ENCODE results near the gene VTN. TPM values are rescaled to one million over a fixed set of nuclear protein-coding genes. Genes with fewer than 3 reads are reported as not detected.

VTN gene
- polyA plus RNA-seq, 12 donors = 0.34 to 13.8 (median 0.63) TPM; not detected in 2

GRCh38 chr17:28370744-28371103 lies 617 bp upstream of the VTN start:
- DNase-seq = no peak

DNA sequence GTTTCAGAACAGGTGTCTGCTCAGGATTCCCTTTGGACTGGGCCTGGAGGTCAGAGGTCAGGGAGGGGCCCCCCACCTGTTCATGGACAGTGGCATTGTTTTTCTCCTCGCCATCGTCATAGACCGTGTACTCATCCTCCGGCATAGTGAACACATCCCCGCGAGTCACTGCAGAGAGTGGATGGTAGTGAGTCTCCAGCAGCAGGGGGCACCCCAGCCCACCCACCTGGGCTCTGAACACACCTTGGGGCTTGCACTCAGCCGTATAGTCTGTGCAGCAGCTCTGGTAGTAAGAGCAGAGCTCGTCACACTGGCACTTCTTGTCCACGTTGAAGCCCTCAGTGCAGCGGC lies 448 bp downstream of the VTN start:
- DNase-seq = no peak

DNA sequence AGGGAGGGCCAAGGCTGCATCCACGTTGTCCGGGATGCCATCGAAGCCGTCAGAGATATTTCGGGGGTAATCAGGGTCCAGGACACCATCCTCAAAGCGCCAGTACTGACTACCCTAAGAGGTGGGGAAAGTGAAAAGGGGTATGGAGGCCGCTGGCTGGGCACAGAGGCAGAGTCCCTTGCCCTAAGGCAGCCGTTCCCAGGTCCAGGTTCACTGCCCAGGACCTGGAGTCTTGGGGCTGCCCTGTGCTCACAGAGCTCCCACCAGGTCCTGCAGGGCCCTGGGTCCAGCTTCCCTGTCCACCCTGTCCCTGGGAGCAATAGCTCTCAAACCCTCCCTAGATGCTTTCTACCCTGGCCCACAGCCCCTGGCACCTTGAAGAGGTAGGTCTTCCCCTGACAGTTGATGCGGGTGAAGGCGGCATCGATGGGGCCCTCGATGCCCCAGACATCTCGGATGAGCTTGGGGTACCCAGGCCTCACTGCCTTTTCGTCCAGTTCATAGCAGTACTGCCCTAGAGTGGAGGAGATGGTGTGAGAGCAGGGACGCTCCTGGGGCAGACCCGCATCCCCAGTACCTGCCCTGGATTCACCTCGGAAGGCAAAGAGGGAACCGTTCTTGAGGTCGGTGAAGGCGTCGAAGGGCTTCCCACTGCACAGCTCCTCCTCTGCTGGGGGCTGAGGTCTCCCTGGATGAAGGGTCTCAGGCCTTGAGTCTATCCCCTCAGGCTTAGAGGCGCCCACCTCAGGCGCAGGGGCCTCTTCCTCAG lies 1.0 kb downstream of the VTN start:
- DNase-seq = no peak

GRCh38 chr17:28368306-28368831 lies 1.7 kb downstream of the VTN start:
- DNase-seq = no peak

- no peak for DNase-seq
Observed at GRCh38 chr17:28367641-28368305, 2.3 kb downstream of the VTN start.

GRCh38 chr17:28366605-28367004 lies 3.5 kb downstream of the VTN start:
- no peak for DNase-seq

DNA sequence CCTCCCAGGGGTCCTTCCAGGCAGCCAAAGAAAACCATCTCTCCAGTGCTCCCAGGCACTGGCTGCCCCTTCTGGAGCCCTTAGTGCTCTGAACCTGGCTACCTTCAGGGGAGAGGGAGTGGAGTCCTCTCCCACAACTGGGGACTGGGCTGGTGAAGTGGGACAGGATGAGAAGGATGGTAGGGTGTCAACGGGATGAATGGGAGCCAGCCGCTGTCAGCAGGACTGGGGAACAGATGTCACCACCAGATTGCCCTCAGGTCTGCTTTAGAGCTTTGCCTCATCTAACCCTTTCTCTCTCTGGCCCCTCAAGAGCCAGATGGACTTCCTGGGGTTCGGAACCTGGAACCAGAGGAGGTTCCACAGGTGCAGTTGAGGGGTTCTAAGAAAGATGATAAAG lies 4.6 kb downstream of the VTN start:
- no peak for DNase-seq

DNA sequence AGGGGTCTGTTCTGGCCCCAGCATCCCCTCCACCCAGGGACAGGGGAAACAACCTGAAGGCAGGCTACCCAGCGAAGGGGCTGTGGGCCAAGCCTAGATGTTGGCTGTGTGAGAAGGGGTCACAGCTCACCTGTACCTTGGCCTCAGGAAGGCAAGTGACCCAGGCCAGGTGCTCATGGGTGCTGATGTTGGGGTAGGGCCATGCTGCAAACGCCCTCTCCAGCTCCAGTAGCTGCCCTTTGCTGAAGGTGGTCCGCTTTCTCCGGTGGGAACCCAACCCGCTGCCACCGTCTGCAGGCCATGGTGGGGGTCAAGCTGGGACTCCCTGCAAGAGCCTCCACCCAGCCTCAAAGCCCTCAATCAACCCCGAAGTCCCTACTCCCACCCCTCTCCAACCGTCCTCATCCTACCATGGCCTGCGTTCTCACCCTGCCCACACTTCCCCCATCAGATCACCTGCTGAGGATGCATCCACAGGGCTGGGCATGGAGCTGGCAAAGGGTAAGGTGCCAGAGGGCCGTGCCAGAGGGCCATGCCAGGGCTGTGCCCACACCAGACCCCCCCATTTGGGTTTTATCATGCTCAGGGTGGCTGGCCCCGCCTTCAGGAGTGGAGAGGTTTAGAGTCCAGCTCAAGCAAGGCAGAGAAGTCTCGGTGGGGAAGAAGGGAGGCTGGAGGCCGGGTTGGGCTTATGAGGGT lies 5.3 kb downstream of the VTN start, which contains the start of gene SEBOX:
SEBOX (minus strand) TSS at position 535 of the 699 bp plus-strand sequence; CDS start at position 487, 48 bp downstream.
- no peak for DNase-seq

- DNase-seq = no peak
Observed at GRCh38 chr17:28363776-28364650, 6.1 kb downstream of the VTN start.

GRCh38 chr17:28363186-28363585 lies 6.9 kb downstream of the VTN start:
- DNase-seq = no peak

DNA sequence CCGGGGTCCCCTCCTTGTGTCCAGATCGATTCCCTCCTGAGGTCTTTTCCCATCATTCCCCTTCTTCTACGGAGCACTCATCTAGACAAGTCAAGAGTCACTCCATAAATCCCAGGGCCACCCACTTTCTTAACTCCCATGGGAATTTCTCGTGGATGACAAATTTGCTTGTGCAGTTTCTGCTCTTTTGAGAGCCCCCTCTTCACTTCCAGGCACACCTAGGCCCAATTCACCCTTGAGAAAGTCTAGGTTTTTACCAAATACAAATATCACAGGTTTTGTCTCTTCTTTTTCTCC lies 12.3 kb downstream of the VTN start:
- no peak for DNase-seq

DNA sequence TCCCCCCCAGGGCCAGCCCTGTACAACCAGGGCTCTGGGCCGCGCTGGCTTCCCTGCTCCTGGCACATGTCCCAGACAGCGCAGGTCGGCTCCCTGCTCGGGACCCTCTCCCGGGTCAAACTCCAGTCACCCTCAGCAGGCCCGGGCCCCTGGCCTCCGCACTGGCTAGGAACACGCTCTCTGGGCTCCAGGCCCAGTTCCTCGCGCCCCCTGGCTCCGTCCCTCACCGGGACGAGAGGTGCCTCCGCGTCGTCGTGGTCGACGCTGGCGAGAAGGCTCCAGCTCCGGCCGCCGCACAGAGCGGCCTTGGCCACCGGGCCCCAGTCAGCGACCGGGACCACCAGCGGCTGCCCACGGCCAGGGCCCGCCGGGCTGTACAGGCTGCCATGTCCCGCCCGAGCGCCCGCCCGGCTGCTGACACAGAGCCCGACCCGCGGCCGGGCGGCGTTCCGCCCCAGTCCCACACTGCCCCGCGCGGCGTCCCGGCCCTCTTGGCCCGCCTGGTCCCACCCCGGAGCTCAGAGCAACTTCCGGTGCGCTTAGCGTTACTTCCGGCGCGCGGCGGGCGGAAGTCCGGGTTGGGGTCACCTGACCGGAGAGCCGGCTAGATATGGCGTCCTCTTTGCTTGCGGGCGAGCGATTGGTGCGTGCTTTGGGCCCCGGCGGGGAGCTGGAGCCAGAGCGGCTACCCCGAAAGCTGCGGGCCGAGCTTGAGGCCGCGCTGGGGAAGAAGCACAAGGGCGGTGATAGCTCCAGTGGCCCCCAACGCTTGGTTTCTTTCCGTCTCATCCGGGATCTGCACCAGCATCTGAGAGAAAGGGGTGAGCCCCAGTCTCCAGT lies 12.8 kb downstream of the VTN start, which contains the start of gene POLDIP2:
POLDIP2 (minus strand) TSS at position 467 of the 840 bp plus-strand sequence; CDS start at position 388, 79 bp downstream.
- DNase-seq = peak; percentile 96

DNA sequence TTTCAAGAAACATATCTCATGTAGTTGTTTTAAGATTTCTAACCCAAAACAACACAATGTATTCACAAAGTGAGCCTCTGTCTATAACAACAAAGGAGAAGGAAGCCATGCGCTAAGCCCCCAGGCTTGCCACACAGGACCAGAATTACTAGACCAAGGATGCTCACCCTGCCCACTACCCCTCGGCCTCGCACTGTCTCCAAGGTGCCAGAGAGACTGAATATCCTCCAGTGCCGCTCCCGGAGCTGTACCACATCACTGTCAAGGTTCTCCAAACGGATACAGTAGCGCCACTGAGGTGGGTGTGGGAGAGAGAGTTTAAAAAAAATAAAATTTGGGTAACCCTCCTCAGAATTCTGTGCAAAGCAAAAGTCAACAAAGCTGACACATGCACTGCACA lies 19.8 kb downstream of the VTN start:
- no peak for DNase-seq

- no peak for DNase-seq
Observed at GRCh38 chr17:28348979-28349378, 21.1 kb downstream of the VTN start.

DNA sequence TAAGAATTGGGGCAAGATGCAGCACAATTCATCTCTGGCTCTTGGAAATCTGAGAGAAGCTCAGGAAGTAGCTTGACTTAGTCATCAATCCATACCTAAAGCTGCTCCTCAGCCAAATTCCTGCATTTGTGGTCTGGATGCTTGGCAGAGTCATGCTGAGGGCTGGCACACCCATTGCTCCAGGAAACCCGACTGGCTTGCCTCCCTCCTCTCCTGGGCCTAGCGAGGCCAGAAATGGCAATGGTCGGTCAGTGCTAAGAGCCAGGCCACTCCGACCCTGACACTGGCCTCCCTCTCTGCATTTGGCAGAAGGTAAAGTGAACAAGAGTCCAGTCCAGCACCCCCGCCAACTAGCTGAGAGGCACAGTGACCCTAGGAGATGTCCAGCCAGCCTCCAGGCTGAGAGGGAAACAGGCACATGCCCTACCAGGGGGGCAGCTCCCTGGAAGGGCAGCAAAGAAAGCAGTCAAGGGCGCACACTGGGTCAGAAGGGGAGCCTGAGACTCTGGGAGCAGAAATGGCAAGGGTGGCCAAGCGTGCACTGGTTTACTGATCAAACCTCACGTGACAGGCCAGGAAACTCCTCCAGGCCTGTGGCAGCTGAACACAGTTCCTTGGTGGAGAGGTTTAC lies 22.7 kb downstream of the VTN start:
- DNase-seq = no peak

GRCh38 chr17:28346746-28347246 lies 23.3 kb downstream of the VTN start:
- DNase-seq = no peak

DNA sequence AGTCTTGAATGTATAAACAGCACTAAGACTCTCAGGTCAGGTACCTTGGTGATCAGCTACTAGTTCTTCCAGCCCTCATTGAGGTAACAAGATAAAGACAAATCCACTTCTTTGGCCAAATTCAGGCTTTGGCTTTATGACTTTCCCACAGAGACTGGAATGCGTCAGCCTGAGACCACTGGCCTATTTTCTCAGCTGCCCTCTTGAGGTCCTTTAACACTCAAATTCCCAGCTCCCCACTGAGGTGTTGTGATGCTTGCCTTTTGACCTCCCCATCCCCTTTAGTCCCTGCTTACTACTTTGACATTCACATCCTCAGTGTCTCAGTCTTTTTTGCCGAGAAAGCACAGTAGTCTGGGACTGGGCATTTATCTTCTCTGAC lies 23.9 kb downstream of the VTN start:
- DNase-seq = no peak

DNA sequence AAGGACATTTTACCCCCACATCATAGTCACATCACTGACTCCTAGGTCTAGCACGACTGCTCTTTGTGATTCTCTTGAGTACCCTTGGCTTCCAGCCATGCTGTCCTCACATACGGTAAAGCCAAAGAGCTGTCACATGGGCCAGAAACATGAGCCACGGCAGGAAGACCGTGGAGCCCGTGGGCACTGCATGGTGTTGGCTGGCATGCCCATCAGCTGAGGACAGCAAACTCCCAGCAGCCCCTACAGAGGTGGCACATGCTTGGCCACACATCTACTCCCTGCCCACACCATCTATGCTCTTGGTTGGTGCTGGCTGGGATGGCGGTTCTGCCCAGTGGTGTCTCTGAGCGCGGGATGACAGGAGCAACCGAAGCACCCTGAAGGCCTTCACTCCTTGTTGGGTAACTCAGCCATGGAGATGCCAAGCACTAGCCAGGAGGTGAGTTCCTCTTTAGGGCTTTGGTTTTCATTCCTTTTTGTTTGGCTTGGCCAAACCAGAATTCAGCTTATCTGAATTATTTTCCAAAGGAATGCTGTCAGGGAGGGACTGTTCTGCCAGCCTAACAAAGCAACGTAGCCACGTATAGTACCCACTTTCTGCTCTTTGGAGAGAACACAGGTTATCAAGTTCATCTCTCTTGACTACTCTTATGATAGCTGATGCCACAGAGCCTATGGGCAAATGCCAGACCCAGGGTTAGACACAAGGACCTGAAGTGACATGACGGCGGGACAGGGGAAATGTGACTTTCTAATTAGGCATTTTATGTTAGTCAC lies 24.5 kb downstream of the VTN start:
- no peak for DNase-seq

GRCh38 chr17:28344435-28344901 lies 25.6 kb downstream of the VTN start:
- no peak for DNase-seq
